Measurements from ENCODE around the gene ISLR2. TPM values are rescaled to one million over a fixed set of nuclear protein-coding genes. Genes with fewer than 3 reads are reported as not detected.

Gene ISLR2
- total RNA-seq, 1 experiment from 2014 or later, result 0.05 TPM

DNA sequence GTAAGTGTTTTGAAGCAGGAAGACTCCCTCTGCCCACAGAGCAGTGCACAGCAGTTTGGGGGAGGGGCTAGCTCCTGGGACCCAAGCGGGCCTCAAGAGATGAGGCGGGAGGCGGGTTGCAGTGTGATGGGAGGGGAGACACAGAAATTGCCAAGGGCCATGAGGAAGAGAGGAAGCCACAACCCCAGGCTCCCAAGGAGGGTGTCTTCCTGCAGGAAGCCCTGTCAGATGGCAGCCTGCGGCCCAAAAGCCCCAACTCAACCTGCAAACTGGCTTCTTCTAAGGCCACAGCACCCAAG lies 7.3 kb upstream of the ISLR2 start:
- Histone ChIP-seq H3K27ac (ENCODE audit: low read depth, low read length) (no peak overlapping the region), H3K36me3 (ENCODE audit: control insufficient read depth in 1 of 2, insufficient read depth in 2 of 2, low read length in 2 of 2) (no peaks in the 10 kb centered on the region), H3K4me3 (replicated peaks in 1 of 2; ENCODE audit: low read depth in 1 of 2, low read length in 2 of 2) (no peak overlapping the region), H2AFZ (ENCODE audit: low read depth, low read length, poor library complexity, severe bottlenecking) (no peak overlapping the region), H3K9me2 (ENCODE audit: insufficient read depth) (no peaks in the 10 kb centered on the region), H4K20me1 (ENCODE audit: insufficient read depth) (no peaks in the 10 kb centered on the region), H3K9me3 (ENCODE audit: control insufficient read depth in 1 of 2, insufficient read depth in 1 of 2, low read depth in 1 of 2, low read length in 2 of 2) (no peaks in the 10 kb centered on the region), H3K79me2 (ENCODE audit: insufficient read depth, low read length) (no peaks in the 10 kb centered on the region), H3K9ac (ENCODE audit: low read length) (no peak overlapping the region), H3K27me3 (ENCODE audit: insufficient read depth, low read length) (no peaks in the 10 kb centered on the region; the same call in 1 of the 2 replicates), H3K4me2 (ENCODE audit: low read length) (no peak overlapping the region), H3K4me1 (ENCODE audit: control insufficient read depth in 1 of 2, insufficient read depth in 2 of 2, low read length in 2 of 2) (peaks cover 0 to 9% of the 10 kb centered on the region in 2 experiments; a peak in 2 of 4 replicates)
- ChIA-PET POLR2A (no interaction called here), RAD21 (ENCODE audit: low non-redundant PET in 1 of 2, low total read pairs in 2 of 2, uncharacterized antibody in 2 of 2, unreplicated experiment in 2 of 2) (no interaction called here), CTCF (interaction anchor here (2.3 kb wide), 1 partner anchor 185 kb away, joined by 10 read pairs; no protein-coding TSS in a partner anchor)
- TF ChIP-seq, protein P1, sequence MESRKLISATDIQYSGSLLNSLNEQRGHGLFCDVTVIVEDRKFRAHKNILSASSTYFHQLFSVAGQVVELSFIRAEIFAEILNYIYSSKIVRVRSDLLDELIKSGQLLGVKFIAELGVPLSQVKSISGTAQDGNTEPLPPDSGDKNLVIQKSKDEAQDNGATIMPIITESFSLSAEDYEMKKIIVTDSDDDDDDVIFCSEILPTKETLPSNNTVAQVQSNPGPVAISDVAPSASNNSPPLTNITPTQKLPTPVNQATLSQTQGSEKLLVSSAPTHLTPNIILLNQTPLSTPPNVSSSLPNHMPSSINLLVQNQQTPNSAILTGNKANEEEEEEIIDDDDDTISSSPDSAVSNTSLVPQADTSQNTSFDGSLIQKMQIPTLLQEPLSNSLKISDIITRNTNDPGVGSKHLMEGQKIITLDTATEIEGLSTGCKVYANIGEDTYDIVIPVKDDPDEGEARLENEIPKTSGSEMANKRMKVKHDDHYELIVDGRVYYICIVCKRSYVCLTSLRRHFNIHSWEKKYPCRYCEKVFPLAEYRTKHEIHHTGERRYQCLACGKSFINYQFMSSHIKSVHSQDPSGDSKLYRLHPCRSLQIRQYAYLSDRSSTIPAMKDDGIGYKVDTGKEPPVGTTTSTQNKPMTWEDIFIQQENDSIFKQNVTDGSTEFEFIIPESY (IDR thresholded peaks at IDR 0.05; ENCODE audit: extremely low read depth, insufficient replicate concordance, low read length), result no peak
- TF ChIP-seq RAD21 (IDR thresholded peaks at IDR 0.05; ENCODE audit: low read depth) (no peak), EZH2phosphoT487 (IDR thresholded peaks at IDR 0.05; ENCODE audit: borderline replicate concordance) (no peak), ZFX (IDR thresholded peaks at IDR 0.05) (no peak), EGR1 (IDR thresholded peaks at IDR 0.05; ENCODE audit: low read depth) (no peak), YY1 (IDR thresholded peaks at IDR 0.05; ENCODE audit: extremely low read depth, insufficient replicate concordance, low read depth, low read length) (no peak), SRF (IDR thresholded peaks at IDR 0.05; ENCODE audit: low read depth) (no peak), SP1 (IDR thresholded peaks at IDR 0.05; ENCODE audit: low read depth) (no peak), ZNF274 (IDR thresholded peaks at IDR 0.05; ENCODE audit: low read depth, low read length) (no peak), JUND (IDR thresholded peaks at IDR 0.05) (no peak), EZH2 (IDR thresholded peaks at IDR 0.05) (no peak), POLR2AphosphoS5 (IDR thresholded peaks at IDR 0.05; ENCODE audit: low read depth, low read length) (no peak), ELF1 (IDR thresholded peaks at IDR 0.05; ENCODE audit: borderline replicate concordance, low read depth) (no peak), CBX3 (IDR thresholded peaks at IDR 0.05; ENCODE audit: low read depth) (no peak)
- TF ChIP-seq, protein P2, sequence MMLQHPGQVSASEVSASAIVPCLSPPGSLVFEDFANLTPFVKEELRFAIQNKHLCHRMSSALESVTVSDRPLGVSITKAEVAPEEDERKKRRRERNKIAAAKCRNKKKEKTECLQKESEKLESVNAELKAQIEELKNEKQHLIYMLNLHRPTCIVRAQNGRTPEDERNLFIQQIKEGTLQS (IDR thresholded peaks at IDR 0.05), result no peak
- TF ChIP-seq, protein P3, sequence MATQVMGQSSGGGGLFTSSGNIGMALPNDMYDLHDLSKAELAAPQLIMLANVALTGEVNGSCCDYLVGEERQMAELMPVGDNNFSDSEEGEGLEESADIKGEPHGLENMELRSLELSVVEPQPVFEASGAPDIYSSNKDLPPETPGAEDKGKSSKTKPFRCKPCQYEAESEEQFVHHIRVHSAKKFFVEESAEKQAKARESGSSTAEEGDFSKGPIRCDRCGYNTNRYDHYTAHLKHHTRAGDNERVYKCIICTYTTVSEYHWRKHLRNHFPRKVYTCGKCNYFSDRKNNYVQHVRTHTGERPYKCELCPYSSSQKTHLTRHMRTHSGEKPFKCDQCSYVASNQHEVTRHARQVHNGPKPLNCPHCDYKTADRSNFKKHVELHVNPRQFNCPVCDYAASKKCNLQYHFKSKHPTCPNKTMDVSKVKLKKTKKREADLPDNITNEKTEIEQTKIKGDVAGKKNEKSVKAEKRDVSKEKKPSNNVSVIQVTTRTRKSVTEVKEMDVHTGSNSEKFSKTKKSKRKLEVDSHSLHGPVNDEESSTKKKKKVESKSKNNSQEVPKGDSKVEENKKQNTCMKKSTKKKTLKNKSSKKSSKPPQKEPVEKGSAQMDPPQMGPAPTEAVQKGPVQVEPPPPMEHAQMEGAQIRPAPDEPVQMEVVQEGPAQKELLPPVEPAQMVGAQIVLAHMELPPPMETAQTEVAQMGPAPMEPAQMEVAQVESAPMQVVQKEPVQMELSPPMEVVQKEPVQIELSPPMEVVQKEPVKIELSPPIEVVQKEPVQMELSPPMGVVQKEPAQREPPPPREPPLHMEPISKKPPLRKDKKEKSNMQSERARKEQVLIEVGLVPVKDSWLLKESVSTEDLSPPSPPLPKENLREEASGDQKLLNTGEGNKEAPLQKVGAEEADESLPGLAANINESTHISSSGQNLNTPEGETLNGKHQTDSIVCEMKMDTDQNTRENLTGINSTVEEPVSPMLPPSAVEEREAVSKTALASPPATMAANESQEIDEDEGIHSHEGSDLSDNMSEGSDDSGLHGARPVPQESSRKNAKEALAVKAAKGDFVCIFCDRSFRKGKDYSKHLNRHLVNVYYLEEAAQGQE (IDR thresholded peaks at IDR 0.05; ENCODE audit: low read depth), result no peak
- BruUV-seq (replicated peaks), result no TSS peak
- DNase-seq (ENCODE audit: low read depth, low spot score) (no peak), ATAC-seq (no peak)
- intact Hi-C loops (cut with micrococcal nuclease), result no loop called here
